NCI-H1436 (cell line): Measurements from ENCODE around the gene PDIA2.
"Not testable (repeated sequence)": the region's sequence is repeated elsewhere in the genome, so short reads cannot be mapped to it uniquely, and the experiment has no call there.

Experiments
- DNase-seq: peaks from one replicate; lab custom pipeline; 2025; lab: John Stamatoyannopoulos, UW

The PDIA2 gene

GRCh38 chr16:333406-334094 is 50.6 kb downstream of the PDIA2 start:
- DNase-seq = no peak

- not testable (repeated sequence) for DNase-seq
Observed at GRCh38 chr16:334164-334832, 51.3 kb downstream of the PDIA2 start.

- DNase-seq = not testable (repeated sequence)
Observed at GRCh38 chr16:334861-335632, 52.1 kb downstream of the PDIA2 start.

DNA sequence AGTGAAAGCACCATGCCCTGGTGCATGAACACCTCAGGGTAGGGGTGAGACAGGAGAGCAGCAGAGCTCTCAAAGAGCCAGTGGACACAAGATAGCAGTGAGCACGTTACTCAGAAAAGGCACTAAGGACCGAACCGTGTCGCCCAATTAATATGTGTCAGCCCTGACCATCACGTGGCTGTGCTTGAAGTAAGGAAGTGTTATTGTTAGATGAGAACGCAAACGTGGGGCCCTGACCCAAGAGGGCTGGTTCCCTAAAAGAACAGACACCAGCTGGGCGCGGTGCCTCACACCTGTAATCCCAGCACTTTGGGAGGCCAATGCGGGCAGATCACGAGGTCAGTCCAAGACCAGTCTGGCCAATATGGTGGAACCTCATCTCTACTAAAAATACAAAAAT is 53.3 kb downstream of the PDIA2 start:
- DNase-seq = no peak
